GM23248 (cell line): ENCODE measurements around the gene CLVS2. TPM values are rescaled to one million over a fixed set of nuclear protein-coding genes. Genes with fewer than 3 reads are reported as not detected.

ENCODE experiments used
- DNase-seq: peaks from one replicate; pipeline ENCODE4 v3.0.0-alpha.2; 2015
- H2AFZ ChIP-seq: fragments of 200-600 bp; sonication (generic); 2 replicates; pipeline ENCODE4 v1.6.1; 2016; ENCODE audit warnings: antibody characterized with exemption
- H3F3A ChIP-seq: fragments of 200-600 bp; sonication (generic); 2 replicates; pipeline ENCODE4 v1.6.1; 2016; ENCODE audit warnings: mild to moderate bottlenecking, antibody characterized with exemption, mixed run types; ENCODE audit not compliant: insufficient read depth
- H3K27ac ChIP-seq: fragments of 200-600 bp; sonication (generic); 2 replicates; pipeline ENCODE4 v1.5.1; 2016; ENCODE audit warnings: mild to moderate bottlenecking
- H3K27me3 ChIP-seq: fragments of 200-600 bp; sonication (generic); replicated peaks from 2 replicates; pipeline ENCODE4 v1.6.1; 2016; ENCODE audit warnings: mild to moderate bottlenecking; ENCODE audit not compliant: insufficient read depth
- H3K36me3 ChIP-seq: fragments of 200-600 bp; sonication (generic); 2 replicates; pipeline ENCODE4 v1.6.1; 2016; ENCODE audit warnings: low read depth, mild to moderate bottlenecking
- H3K4me1 ChIP-seq: fragments of 200-600 bp; sonication (generic); 2 replicates; pipeline ENCODE4 v1.6.1; 2016; ENCODE audit warnings: mild to moderate bottlenecking; ENCODE audit not compliant: insufficient read depth
- H3K4me2 ChIP-seq: fragments of 200-600 bp; sonication (generic); one replicate; pipeline ENCODE4 v1.6.1; 2016; ENCODE audit warnings: mild to moderate bottlenecking; ENCODE audit not compliant: unreplicated experiment
- H3K4me3 ChIP-seq: fragments of 200-600 bp; sonication (generic); 2 replicates; pipeline ENCODE4 v1.5.1; 2016; ENCODE audit warnings: mild to moderate bottlenecking
- H3K79me2 ChIP-seq: fragments of 200-600 bp; sonication (generic); 2 replicates; pipeline ENCODE4 v1.6.1; 2016; ENCODE audit warnings: mild to moderate bottlenecking; ENCODE audit not compliant: insufficient read depth
- H3K9ac ChIP-seq: fragments of 200-600 bp; sonication (generic); 2 replicates; pipeline ENCODE4 v1.6.1; 2016; ENCODE audit warnings: mild to moderate bottlenecking
- H3K9me2 ChIP-seq: fragments of 200-600 bp; sonication (generic); 2 replicates; pipeline ENCODE4 v1.6.1; 2016; ENCODE audit warnings: mixed run types, mild to moderate bottlenecking, moderate library complexity; ENCODE audit not compliant: insufficient read depth
- H3K9me3 ChIP-seq: fragments of 200-600 bp; sonication (generic); one replicate; pipeline ENCODE4 v1.6.1; 2017; ENCODE audit warnings: low read depth
- H4K20me1 ChIP-seq: fragments of 200-600 bp; sonication (generic); 2 replicates; pipeline ENCODE4 v1.6.0; 2016; ENCODE audit not compliant: insufficient read depth
- EZH2 ChIP-seq: fragments of 200-600 bp; sonication (generic); IDR thresholded peaks from 2 replicates; pipeline ENCODE4 v1.6.1; 2018; ENCODE audit warnings: antibody characterized with exemption, mild to moderate bottlenecking; ENCODE audit not compliant: insufficient read depth, poor library complexity, severe bottlenecking
- EZH2phosphoT487 ChIP-seq: fragments of 200-600 bp; sonication (generic); IDR thresholded peaks from 2 replicates; pipeline ENCODE4 v1.6.1; 2018; ENCODE audit warnings: antibody characterized with exemption, moderate library complexity, mild to moderate bottlenecking, low read depth; ENCODE audit not compliant: insufficient read depth
- WGBS, 2 experiments: methylation state at CpG; one replicate each; pipeline ENCODE4 v1.1.6; 2015 to 2017; ENCODE audit warnings: low lambda C conversion rate in 2 of 2, low coverage in 1 of 2; ENCODE audit errors: missing lambda C conversion rate in 2 of 2; 5-methylcytosine and 5-hydroxymethylcytosine counted together
- in situ Hi-C: fragments of 300-500 bp; cut with MboI; formaldehyde crosslinking; loops from 2 replicates; pipeline ENCODE4 v1.15.0; 2020
- polyA plus RNA-seq: library from polyadenylated mRNA; unstranded; fragments of >200 nt; fragmentation: Nextera tagmentation; extraction: Ambion mirVana; gene quantifications from 2 replicates; pipeline ENCODE4 v1.2.1, GENCODE V29; 2016
- total RNA-seq: library from RNA; depleted of rRNA; stranded (reverse); fragments of >200 nt; shearing (Covaris generic); gene quantifications from 2 replicates; pipeline ENCODE4 v1.2.3, GENCODE V29; 2014

Gene CLVS2
- total and polyA plus RNA-seq, 2 experiments from 2014 or later = not detected

GRCh38 chr6:123001540-123001939 is 5.5 kb downstream of the CLVS2 start:
- Histone ChIP-seq H3K27me3 (peaks cover 10% of the 10 kb centered on the region), H4K20me1 (no peaks in the 10 kb centered on the region), H3K4me1 (no peaks in the 10 kb centered on the region), H3K4me3 (no peak overlapping the region), H3K79me2 (no peaks in the 10 kb centered on the region), H3K36me3 (no peaks in the 10 kb centered on the region), H3K9me3 (no peaks in the 10 kb centered on the region), H3K9ac (no peak overlapping the region), H3K9me2 (no peaks in the 10 kb centered on the region), H3F3A (no peaks in the 10 kb centered on the region), H3K27ac (no peak overlapping the region), H2AFZ (no peak overlapping the region), H3K4me2 (no peak overlapping the region)
- no peak for DNase-seq
- in situ Hi-C loops = no loop called here
- TF ChIP-seq EZH2 (no peak), EZH2phosphoT487 (no peak)
- WGBS, 2 experiments = 28 to 32% methylated on average over 3 of the region's 3 CpGs

GRCh38 chr6:123007885-123008284 is 11.8 kb downstream of the CLVS2 start:
- H3K79me2 ChIP-seq = no peaks in the 10 kb centered on the region
- H3F3A ChIP-seq = no peaks in the 10 kb centered on the region
- in situ Hi-C loops = no loop called here
- TF ChIP-seq EZH2 (no peak), EZH2phosphoT487 (no peak)
- no peaks in the 10 kb centered on the region for H3K36me3 ChIP-seq
- no peaks in the 10 kb centered on the region for H3K9me2 ChIP-seq
- H3K27me3 ChIP-seq = no peaks in the 10 kb centered on the region
- H3K4me3 ChIP-seq = no peak overlapping the region
- no peak for DNase-seq
- no peaks in the 10 kb centered on the region for H3K9me3 ChIP-seq
- H2AFZ ChIP-seq = no peak overlapping the region
- H3K27ac ChIP-seq = no peak overlapping the region
- no peak overlapping the region for H3K4me2 ChIP-seq
- no peaks in the 10 kb centered on the region for H3K4me1 ChIP-seq
- no peak overlapping the region for H3K9ac ChIP-seq
- no peaks in the 10 kb centered on the region for H4K20me1 ChIP-seq

DNA sequence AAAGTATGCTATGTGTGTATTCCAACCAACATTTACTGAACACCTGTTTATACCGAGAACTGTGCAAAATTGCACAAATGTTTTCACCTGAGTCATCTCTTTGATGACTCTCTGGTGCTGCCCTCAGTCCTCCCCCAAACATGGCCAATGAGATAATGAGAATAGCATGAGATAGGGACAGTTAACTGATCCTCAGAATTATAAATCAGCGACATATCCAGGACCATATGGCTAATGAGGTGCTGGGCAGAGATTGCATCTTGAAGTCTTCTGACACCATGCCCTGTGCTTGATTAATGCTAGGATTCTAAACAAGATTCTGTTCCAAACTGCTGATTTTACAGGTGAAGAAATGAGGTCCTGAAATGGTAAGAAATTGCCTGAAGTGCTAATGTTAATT is 13.0 kb downstream of the CLVS2 start:
- Histone ChIP-seq H3K27ac (no peak overlapping the region), H3K4me3 (no peak overlapping the region), H3K9me3 (no peaks in the 10 kb centered on the region), H2AFZ (no peak overlapping the region), H3K9me2 (no peaks in the 10 kb centered on the region), H3K27me3 (no peaks in the 10 kb centered on the region), H3F3A (no peaks in the 10 kb centered on the region), H3K79me2 (no peaks in the 10 kb centered on the region), H3K36me3 (no peaks in the 10 kb centered on the region), H4K20me1 (no peaks in the 10 kb centered on the region), H3K4me2 (no peak overlapping the region), H3K9ac (no peak overlapping the region), H3K4me1 (no peaks in the 10 kb centered on the region)
- TF ChIP-seq EZH2phosphoT487 (no peak), EZH2 (no peak)
- DNase-seq = no peak
- in situ Hi-C loops = no loop called here
- 42 to 43% methylated on average over 2 of the region's 2 CpGs for WGBS, 2 experiments

DNA sequence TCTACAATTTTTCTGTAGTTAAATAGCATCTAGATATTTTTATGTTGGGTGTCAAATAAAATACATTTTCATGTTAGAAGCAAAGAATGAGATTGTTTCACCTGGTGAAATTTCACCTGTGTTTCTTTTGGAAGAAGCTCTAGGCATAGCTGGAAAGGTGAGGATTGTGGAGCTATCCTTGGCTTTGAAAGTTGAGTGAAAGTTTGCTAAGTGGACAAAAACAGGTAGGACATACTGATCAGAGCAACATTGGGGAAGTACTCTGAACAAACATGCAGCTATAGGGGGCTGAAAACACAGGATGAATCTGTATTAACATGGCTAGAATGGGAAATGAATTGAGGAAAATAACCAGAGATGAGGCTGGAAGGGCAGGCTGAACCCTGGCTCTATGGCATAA is 18.8 kb downstream of the CLVS2 start:
- TF ChIP-seq EZH2phosphoT487 = no peak
- TF ChIP-seq EZH2 = no peak
- H3K4me1 ChIP-seq = no peaks in the 10 kb centered on the region
- H3K4me2 ChIP-seq = no peak overlapping the region
- no peaks in the 10 kb centered on the region for H3F3A ChIP-seq
- no peaks in the 10 kb centered on the region for H4K20me1 ChIP-seq
- no peaks in the 10 kb centered on the region for H3K27me3 ChIP-seq
- H3K9me3 ChIP-seq = no peaks in the 10 kb centered on the region
- H3K4me3 ChIP-seq = no peak overlapping the region
- no peak overlapping the region for H3K27ac ChIP-seq
- H2AFZ ChIP-seq = no peak overlapping the region
- no peaks in the 10 kb centered on the region for H3K79me2 ChIP-seq
- H3K9me2 ChIP-seq = no peaks in the 10 kb centered on the region
- no peaks in the 10 kb centered on the region for H3K36me3 ChIP-seq
- DNase-seq = no peak
- H3K9ac ChIP-seq = no peak overlapping the region
- in situ Hi-C loops = no loop called here

DNA sequence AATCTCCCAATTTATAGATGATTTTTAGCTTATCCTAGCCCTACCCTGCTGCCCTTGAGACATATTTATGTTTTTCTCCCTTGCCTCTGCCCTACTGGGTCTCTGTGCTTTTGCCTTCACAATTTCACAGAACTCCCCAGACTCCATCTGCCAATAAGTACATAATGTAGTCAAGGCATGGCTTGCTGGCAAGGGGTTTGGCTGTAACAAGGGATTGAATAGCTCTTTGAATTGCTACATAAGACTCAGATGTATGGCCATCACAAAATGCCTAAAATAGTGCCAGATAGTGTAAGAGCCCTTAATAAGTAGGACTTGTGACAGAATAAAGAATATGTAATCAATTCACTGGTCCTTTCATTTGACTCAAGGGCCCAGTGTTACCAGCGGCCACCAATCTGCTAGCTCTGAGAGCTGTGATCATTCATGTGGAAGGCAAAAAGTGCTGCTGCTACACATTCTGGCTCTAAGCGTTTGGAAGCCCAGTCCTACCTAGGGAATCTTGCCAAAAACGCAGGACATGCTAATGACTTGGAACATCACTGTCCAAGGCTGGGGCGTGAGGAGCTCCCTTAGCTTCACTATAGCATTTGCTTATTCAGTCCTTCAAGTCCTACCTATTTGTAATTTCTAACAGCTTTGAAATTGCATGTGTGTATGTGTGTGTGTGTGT is 20.5 kb downstream of the CLVS2 start:
- H3K79me2 ChIP-seq = no peaks in the 10 kb centered on the region
- H3F3A ChIP-seq = no peaks in the 10 kb centered on the region
- no peak overlapping the region for H2AFZ ChIP-seq
- H3K9ac ChIP-seq = no peak overlapping the region
- no peaks in the 10 kb centered on the region for H3K27me3 ChIP-seq
- TF ChIP-seq EZH2phosphoT487 (no peak), EZH2 (no peak)
- H3K9me2 ChIP-seq = no peaks in the 10 kb centered on the region
- H3K4me3 ChIP-seq = no peak overlapping the region
- no peak for DNase-seq
- WGBS, 2 experiments = 8 to 17% methylated on average over 4 of the region's 4 CpGs
- H3K36me3 ChIP-seq = no peaks in the 10 kb centered on the region
- no peak overlapping the region for H3K4me2 ChIP-seq
- no peaks in the 10 kb centered on the region for H3K9me3 ChIP-seq
- H3K4me1 ChIP-seq = no peaks in the 10 kb centered on the region
- in situ Hi-C loops = no loop called here
- H4K20me1 ChIP-seq = no peaks in the 10 kb centered on the region
- no peak overlapping the region for H3K27ac ChIP-seq
